BLaER1 treated with 17β-estradiol and CSF1 and Interleukin-3, amounts not matched to agents 10 nM and 100 nM (cell line): ENCODE data around the gene PRRT1.
"Not testable (repeated sequence)": the region's sequence is repeated elsewhere in the genome, so short reads cannot be mapped to it uniquely, and the experiment has no call there.

Experiments used
- H3K27ac ChIP-seq, 11 experiments: shearing (Covaris generic); formaldehyde crosslinking; 2 replicates each; pipeline ENCODE4 v1.8.1; 2022
- H3K27me3 ChIP-seq, 11 experiments: shearing (Covaris generic); formaldehyde crosslinking; 2 replicates each; pipeline ENCODE4 v1.8.1; 2022
- H3K36me3 ChIP-seq, 11 experiments: shearing (Covaris generic); formaldehyde crosslinking; 2 replicates each; pipeline ENCODE4 v1.8.1; 2022
- H3K4me1 ChIP-seq, 10 experiments: shearing (Covaris generic); formaldehyde crosslinking; 2 replicates each; pipeline ENCODE4 v1.8.1; 2022
- H3K4me2 ChIP-seq, 11 experiments: shearing (Covaris generic); formaldehyde crosslinking; 2 replicates each; pipeline ENCODE4 v1.8.1; 2022
- H3K4me3 ChIP-seq, 10 experiments: shearing (Covaris generic); formaldehyde crosslinking; 2 replicates each; pipeline ENCODE4 v1.8.1; 2022
- H3K9ac ChIP-seq, 11 experiments: shearing (Covaris generic); formaldehyde crosslinking; 2 replicates each; pipeline ENCODE4 v1.8.1; 2022
- H3K9me3 ChIP-seq, 11 experiments: shearing (Covaris generic); formaldehyde crosslinking; replicated peaks in 1 of 11; 2 replicates each; pipeline ENCODE4 v1.8.1; 2022
- H4K20me1 ChIP-seq, 11 experiments: shearing (Covaris generic); formaldehyde crosslinking; 2 replicates each; pipeline ENCODE4 v1.8.1; 2022
- Cebpa-rat ChIP-seq, 11 experiments: shearing (Covaris generic); IDR thresholded peaks; 2 replicates each; pipeline ENCODE4 v1.8.1; 2022

The PRRT1 gene

GRCh38 chr6:32194825-32195651 is 43.3 kb upstream of the PRRT1 start:
- H3K4me1 ChIP-seq = peaks cover 42 to 64% (median 55%) of the 10 kb centered on the region in 10 experiments

GRCh38 chr6:32194388-32194787 is 42.6 kb upstream of the PRRT1 start:
- Histone ChIP-seq H3K9ac (peak overlapping the region in 9 of 11 experiments; percentile 2 to 97 (median 86); a peak in 12 of 22 replicates), H3K27me3 (no peaks in the 10 kb centered on the region), H3K36me3 (0 out of 22 replicates have a peak, but pooled peaks cover 0 to 3% (median 0%) of the 10 kb centered on the region in 11 experiments), H4K20me1 (no peaks in the 10 kb centered on the region), H3K27ac (peak overlapping the region in 10 of 11 experiments; percentile 2 to 99 (median 97); a peak in 19 of 22 replicates), H3K4me1 (peaks cover 42 to 64% (median 55%) of the 10 kb centered on the region in 10 experiments), H3K9me3 (no peaks in the 10 kb centered on the region), H3K4me2 (peak overlapping the region; percentile 95 to 100 (median 100)), H3K4me3 (peak overlapping the region in 4 of 10 experiments; percentile 56 to 87 (median 78); a peak in 5 of 20 replicates)
- TF ChIP-seq Cebpa-rat (IDR thresholded peaks at IDR 0.05) = no peak

More at GRCh38 chr6:32194825-32195651, 43.3 kb upstream of the PRRT1 start:
- Histone ChIP-seq H3K9ac (peak overlapping the region; percentile 63 to 97 (median 81)), H3K4me3 (peak overlapping the region; percentile 49 to 87 (median 59)), H3K36me3 (0 out of 22 replicates have a peak, but pooled peaks cover 0 to 3% (median 0%) of the 10 kb centered on the region in 11 experiments), H3K27me3 (no peaks in the 10 kb centered on the region), H3K27ac (peak overlapping the region; percentile 42 to 99 (median 97); a peak in 20 of 22 replicates), H3K4me2 (peak overlapping the region; percentile 95 to 100 (median 100)), H3K9me3 (no peaks in the 10 kb centered on the region), H4K20me1 (no peaks in the 10 kb centered on the region)
- TF ChIP-seq Cebpa-rat (IDR thresholded peaks at IDR 0.05) = no peak

GRCh38 chr6:32193096-32193495 is 41.4 kb upstream of the PRRT1 start:
- Histone ChIP-seq H3K4me2 (peak overlapping the region; percentile 95 to 100 (median 100)), H3K27ac (peak overlapping the region; percentile 89 to 99 (median 97)), H3K4me3 (peak overlapping the region; percentile 77 to 91 (median 82)), H3K9ac (peak overlapping the region; percentile 92 to 97 (median 94)), H3K4me1 (peaks cover 51 to 76% (median 67%) of the 10 kb centered on the region in 10 experiments)
- not testable (repeated sequence) for H3K36me3 ChIP-seq, H3K27me3 ChIP-seq, H4K20me1 ChIP-seq, H3K9me3 ChIP-seq

GRCh38 chr6:32192608-32193039 is 40.9 kb upstream of the PRRT1 start, which contains the start of gene GPSM3:
TSS of gene GPSM3 (minus strand) at chr6:32192643. CDS start at chr6:32192513, 130 bp downstream.
- Histone ChIP-seq H3K4me3 (peak within 1 kb of the TSS; percentile 77 to 91 (median 82)), H4K20me1 (peaks cover 0 to 8% (median 0%) of the 10 kb centered on the region in 11 experiments; a peak in 5 of 22 replicates), H3K9me3 (no peaks in the 10 kb centered on the region), H3K36me3 (peaks cover 4 to 14% (median 9%) of the 10 kb centered on the region in 11 experiments), H3K27ac (peak within 1 kb of the TSS; percentile 89 to 99 (median 97)), H3K4me1 (peaks cover 51 to 80% (median 71%) of the 10 kb centered on the region in 10 experiments), H3K4me2 (peak within 1 kb of the TSS; percentile 95 to 100 (median 100)), H3K27me3 (no peaks in the 10 kb centered on the region), H3K9ac (peak within 1 kb of the TSS; percentile 92 to 97 (median 94))
- TF ChIP-seq Cebpa-rat (IDR thresholded peaks at IDR 0.05) = no peak

DNA sequence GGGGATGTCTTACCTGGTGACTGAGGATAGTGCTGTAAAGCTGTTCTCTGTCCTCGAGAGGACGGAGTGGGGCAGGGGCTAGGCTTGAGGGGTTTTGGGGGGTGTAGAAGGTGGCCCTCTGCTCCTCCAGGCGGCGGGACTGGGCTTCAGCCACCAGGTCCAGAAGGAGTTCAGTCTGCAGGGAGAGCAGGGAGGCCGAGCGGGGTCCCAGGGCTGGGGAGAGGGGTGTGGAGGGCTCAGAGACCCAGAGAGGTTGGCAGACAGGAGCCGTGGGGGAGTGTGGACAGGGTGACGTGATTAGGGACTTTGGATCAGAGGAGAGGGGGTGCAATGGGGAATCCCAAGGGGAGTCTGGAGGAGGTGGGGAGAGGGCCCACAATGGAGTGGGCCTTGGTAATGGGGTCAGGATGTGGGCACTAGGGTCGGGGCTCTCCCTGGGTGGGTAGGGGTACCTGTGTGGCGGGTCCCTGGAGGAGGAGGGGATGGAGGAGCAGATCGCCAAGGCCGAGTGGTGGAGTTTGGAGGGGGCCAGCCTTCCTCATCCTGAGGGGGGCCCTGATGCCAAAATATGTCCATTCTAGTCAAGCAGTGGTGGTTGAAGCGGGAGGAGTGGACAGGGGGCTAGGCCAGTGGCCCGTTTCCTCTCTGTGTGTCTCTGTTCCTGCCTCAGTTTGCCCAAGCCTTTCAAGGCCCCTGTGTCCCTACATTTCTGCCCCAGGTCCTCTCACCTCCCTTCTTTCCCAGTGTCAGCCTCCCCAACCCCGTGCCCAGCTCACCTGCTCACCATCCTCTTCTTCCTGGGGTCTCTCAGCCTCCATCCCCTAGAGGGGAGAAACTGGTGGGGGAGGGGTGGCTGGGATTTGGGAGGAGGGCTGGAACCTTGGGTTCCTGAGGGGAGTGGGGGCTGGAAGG is 40.2 kb upstream of the PRRT1 start:
- Histone ChIP-seq H3K4me3 (peak overlapping the region; percentile 77 to 91 (median 82)), H4K20me1 (peaks cover 0 to 14% (median 3%) of the 10 kb centered on the region in 11 experiments; a peak in 8 of 22 replicates), H3K4me2 (peak overlapping the region; percentile 95 to 100 (median 100)), H3K4me1 (peaks cover 51 to 80% (median 72%) of the 10 kb centered on the region in 10 experiments), H3K27me3 (no peaks in the 10 kb centered on the region), H3K36me3 (peaks cover 11 to 21% (median 16%) of the 10 kb centered on the region in 11 experiments), H3K9ac (peak overlapping the region; percentile 92 to 97 (median 94)), H3K27ac (peak overlapping the region; percentile 89 to 99 (median 97)), H3K9me3 (no peaks in the 10 kb centered on the region)
- TF ChIP-seq Cebpa-rat (IDR thresholded peaks at IDR 0.05) = no peak

GRCh38 chr6:32190911-32191677 is 39.4 kb upstream of the PRRT1 start:
- peaks cover 0 to 19% (median 7%) of the 10 kb centered on the region in 11 experiments; a peak in 8 of 22 replicates for H4K20me1 ChIP-seq
- peak overlapping the region; percentile 92 to 97 (median 94) for H3K9ac ChIP-seq
- H3K36me3 ChIP-seq = peaks cover 19 to 29% (median 24%) of the 10 kb centered on the region in 11 experiments
- peak overlapping the region; percentile 89 to 99 (median 97) for H3K27ac ChIP-seq
- TF ChIP-seq Cebpa-rat (IDR thresholded peaks at IDR 0.05) = no peak
- peak overlapping the region; percentile 77 to 91 (median 82) for H3K4me3 ChIP-seq
- H3K9me3 ChIP-seq = no peaks in the 10 kb centered on the region
- H3K27me3 ChIP-seq = no peaks in the 10 kb centered on the region
- H3K4me2 ChIP-seq = peak overlapping the region; percentile 95 to 100 (median 100)
- H3K4me1 ChIP-seq = peaks cover 52 to 81% (median 73%) of the 10 kb centered on the region in 10 experiments

DNA sequence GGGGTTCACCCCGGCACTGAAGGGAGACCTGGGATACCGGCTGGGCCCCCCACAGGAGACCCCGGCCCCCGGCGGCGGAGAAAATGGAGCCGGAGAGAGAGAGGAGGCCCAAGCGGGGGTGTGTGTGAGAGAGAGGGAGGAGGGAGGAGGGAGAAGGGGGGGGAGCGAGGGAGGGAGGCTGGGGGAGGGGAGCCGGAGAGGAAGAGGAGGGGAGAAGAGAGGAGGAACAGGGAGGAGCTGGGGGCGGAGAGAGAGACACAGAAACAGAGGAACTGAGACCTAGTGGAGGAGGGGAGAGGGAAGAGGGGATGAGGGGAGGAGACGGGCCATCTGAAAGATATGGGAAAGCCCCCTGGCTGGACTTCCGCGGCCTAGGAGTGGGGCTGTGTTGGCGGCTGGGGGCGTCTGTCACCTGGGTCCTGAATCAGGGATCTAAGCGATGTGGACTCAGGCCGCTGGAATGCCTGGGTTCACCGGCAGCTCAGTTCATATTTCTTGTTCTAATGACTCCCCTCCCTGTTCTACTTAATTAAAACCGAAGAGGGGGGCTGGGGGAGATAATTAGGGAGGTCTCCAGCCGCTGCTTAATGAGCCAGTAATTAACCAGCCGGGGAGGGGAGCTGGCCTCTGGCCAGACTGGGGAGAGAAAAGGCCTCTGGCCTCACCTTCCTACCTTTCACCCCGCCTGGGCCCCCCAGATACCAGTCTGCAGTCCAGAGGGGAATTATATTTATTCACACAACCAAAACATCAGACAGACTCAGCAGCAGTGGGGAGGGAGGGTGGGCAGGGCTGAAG is 38.5 kb upstream of the PRRT1 start, which contains the start of gene PBX2:
PBX2 (minus strand) TSS at position 149 of the 798 bp plus-strand sequence. CDS start 287 bp downstream, outside the sequence.
- H3K4me1 ChIP-seq = peaks cover 56 to 83% (median 74%) of the 10 kb centered on the region in 10 experiments
- H3K36me3 ChIP-seq = peaks cover 22 to 33% (median 28%) of the 10 kb centered on the region in 11 experiments
- no peaks in the 10 kb centered on the region for H3K9me3 ChIP-seq
- peak within 1 kb of the TSS; percentile 92 to 97 (median 94) for H3K9ac ChIP-seq
- no peaks in the 10 kb centered on the region for H3K27me3 ChIP-seq
- H3K4me3 ChIP-seq = peak within 1 kb of the TSS; percentile 77 to 91 (median 82)
- peaks cover 0 to 22% (median 7%) of the 10 kb centered on the region in 11 experiments; a peak in 8 of 22 replicates for H4K20me1 ChIP-seq
- peak within 1 kb of the TSS; percentile 89 to 99 (median 97) for H3K27ac ChIP-seq
- TF ChIP-seq Cebpa-rat (IDR thresholded peaks at IDR 0.05) = no peak
- peak within 1 kb of the TSS; percentile 96 to 100 (median 100) for H3K4me2 ChIP-seq
